Measurements from ENCODE around the gene OGFR.

- TF ChIP-seq FOXA1 (IDR thresholded peaks at IDR 0.05) (no peak), SP1 (IDR thresholded peaks at IDR 0.05) (no peak), BHLHE40 (IDR thresholded peaks at IDR 0.05; ENCODE audit: borderline replicate concordance) (no peak), PKNOX1 (IDR thresholded peaks at IDR 0.05) (no peak), SUZ12 (IDR thresholded peaks at IDR 0.05) (no peak), ARNT (IDR thresholded peaks at IDR 0.05) (no peak)
These were observed 24.9 kb downstream of the OGFR start for GRCh38 chr20:62829231-62830230.

All from HEK293T (cell line).